ENCODE data around the gene HAUS7. TPM values are rescaled to one million over a fixed set of nuclear protein-coding genes. Genes with fewer than 3 reads are reported as not detected.

HAUS7 gene
- total and polyA plus RNA-seq, 2 experiments from 2014 or later = 59.8 to 77.9 TPM

DNA sequence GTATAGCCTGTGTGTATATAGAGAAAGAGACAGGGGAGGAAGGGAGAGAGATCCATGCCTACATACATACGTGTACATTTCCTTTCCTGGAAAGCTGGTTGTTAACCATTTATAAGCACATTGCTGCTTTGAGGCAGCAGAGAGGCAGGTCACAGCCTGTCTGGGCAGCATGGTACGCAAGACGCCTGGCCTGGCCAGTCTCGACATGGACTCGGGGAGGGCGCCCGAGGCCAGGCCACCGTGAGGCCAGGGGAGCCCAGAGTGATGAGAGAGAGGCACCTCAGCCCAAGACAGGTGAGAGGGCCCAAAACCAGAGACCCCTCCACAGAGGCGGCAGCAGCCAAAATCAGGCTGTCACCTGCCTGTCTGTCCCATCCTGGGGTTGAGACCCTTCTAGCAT lies 28.4 kb downstream of the HAUS7 start (continued):
- no peak for TF ChIP-seq REST (IDR thresholded peaks at IDR 0.05; ENCODE audit: unreplicated experiment)

- no peak overlapping the region for H3K4me3 Mint-ChIP-seq
- DNase-seq (ENCODE audit: low spot score) = no peak
- H4K20me1 ChIP-seq (replicated peaks; ENCODE audit: insufficient read depth) = no peaks in the 10 kb centered on the region
- no peaks in the 10 kb centered on the region for H3K4me1 ChIP-seq (ENCODE audit: insufficient read depth)
- H3F3A ChIP-seq (replicated peaks; ENCODE audit: low read depth) = no peaks in the 10 kb centered on the region
- no peak overlapping the region for H2AFZ ChIP-seq
- H3K27ac Mint-ChIP-seq = no peak overlapping the region
- no peaks in the 10 kb centered on the region for H3K36me3 Mint-ChIP-seq (ENCODE audit: low read depth)
- no peaks in the 10 kb centered on the region for H3K9me2 ChIP-seq (ENCODE audit: insufficient read depth)
- peaks cover 3% of the 10 kb centered on the region for H3K27me3 Mint-ChIP-seq (ENCODE audit: insufficient read depth, low read depth, poor library complexity)
- H3K27me3 ChIP-seq (ENCODE audit: insufficient read depth) = no peaks in the 10 kb centered on the region
- no peak overlapping the region for H3K4me2 ChIP-seq
- no peak for ATAC-seq
- no peaks in the 10 kb centered on the region for H3K4me1 Mint-ChIP-seq
- no peaks in the 10 kb centered on the region for H3K79me2 ChIP-seq (replicated peaks; ENCODE audit: insufficient read depth)
- no peaks in the 10 kb centered on the region for H3K9me3 Mint-ChIP-seq
- H3K36me3 ChIP-seq (ENCODE audit: insufficient read depth) = no peaks in the 10 kb centered on the region
- H3K4me3 ChIP-seq = no peak overlapping the region
- H3K27ac ChIP-seq (ENCODE audit: low read depth) = no peak overlapping the region
- TF ChIP-seq CTCF (conservative IDR thresholded peaks at IDR 0.05; ENCODE audit: low read depth in 2 of 2) (no peak), EZH2phosphoT487 (IDR thresholded peaks at IDR 0.05; ENCODE audit: unreplicated experiment) (no peak), ZNF114 (CRISPR knock-in tag; IDR thresholded peaks at IDR 0.05) (no peak), EZH2 (IDR thresholded peaks at IDR 0.05; ENCODE audit: low read depth, unreplicated experiment) (no peak), ZNF462 (CRISPR knock-in tag; IDR thresholded peaks at IDR 0.05) (no peak), POLR2AphosphoS5 (IDR thresholded peaks at IDR 0.05; ENCODE audit: low read depth) (no peak), NANOG (IDR thresholded peaks at IDR 0.05; ENCODE audit: borderline replicate concordance) (no peak), JUNB (IDR thresholded peaks at IDR 0.05; ENCODE audit: unreplicated experiment) (no peak), ZNF331 (CRISPR knock-in tag; IDR thresholded peaks at IDR 0.05; ENCODE audit: low read depth) (no peak), ETS1 (IDR thresholded peaks at IDR 0.05) (no peak), CREB1 (CRISPR knock-in tag; IDR thresholded peaks at IDR 0.05; ENCODE audit: low read depth) (no peak), STAT1 (IDR thresholded peaks at IDR 0.05; ENCODE audit: unreplicated experiment) (no peak)
These were observed 29.1 kb downstream of the HAUS7 start for GRCh38 chrX:153441296-153441695.

Data from GM23338 (cell line).